ENCODE results near the gene CHRNA9.

DNA sequence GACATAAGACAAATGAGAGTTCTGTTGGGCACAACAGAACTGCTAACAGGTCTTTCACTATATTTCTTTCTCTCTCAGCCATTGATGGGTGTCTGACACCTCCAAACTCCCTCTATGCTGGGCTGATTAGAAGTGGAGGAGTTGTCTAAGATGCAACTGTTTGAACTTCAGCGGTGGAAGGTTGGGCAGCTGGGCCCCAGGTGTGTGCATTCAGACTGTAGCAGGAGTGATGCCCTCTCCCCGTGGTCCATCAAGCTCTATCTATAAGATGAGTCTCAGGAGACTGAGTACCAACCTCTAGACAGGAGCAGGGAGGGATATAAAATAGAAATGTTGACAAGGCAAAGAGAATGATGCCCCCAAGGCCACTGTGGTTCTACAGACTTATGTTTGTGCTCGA, 28.2 kb upstream of the CHRNA9 start:
- TF ChIP-seq POLR2AphosphoS5 (IDR thresholded peaks at IDR 0.05; ENCODE audit: low read depth) = no peak
- no peak for TF ChIP-seq CREB1 (CRISPR knock-in tag; IDR thresholded peaks at IDR 0.05; ENCODE audit: low read depth)
- TF ChIP-seq, protein P1, sequence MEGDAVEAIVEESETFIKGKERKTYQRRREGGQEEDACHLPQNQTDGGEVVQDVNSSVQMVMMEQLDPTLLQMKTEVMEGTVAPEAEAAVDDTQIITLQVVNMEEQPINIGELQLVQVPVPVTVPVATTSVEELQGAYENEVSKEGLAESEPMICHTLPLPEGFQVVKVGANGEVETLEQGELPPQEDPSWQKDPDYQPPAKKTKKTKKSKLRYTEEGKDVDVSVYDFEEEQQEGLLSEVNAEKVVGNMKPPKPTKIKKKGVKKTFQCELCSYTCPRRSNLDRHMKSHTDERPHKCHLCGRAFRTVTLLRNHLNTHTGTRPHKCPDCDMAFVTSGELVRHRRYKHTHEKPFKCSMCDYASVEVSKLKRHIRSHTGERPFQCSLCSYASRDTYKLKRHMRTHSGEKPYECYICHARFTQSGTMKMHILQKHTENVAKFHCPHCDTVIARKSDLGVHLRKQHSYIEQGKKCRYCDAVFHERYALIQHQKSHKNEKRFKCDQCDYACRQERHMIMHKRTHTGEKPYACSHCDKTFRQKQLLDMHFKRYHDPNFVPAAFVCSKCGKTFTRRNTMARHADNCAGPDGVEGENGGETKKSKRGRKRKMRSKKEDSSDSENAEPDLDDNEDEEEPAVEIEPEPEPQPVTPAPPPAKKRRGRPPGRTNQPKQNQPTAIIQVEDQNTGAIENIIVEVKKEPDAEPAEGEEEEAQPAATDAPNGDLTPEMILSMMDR (conservative IDR thresholded peaks at IDR 0.05; ENCODE audit: low read depth in 2 of 2) = no peak
- no peak for TF ChIP-seq EZH2 (IDR thresholded peaks at IDR 0.05; ENCODE audit: low read depth, unreplicated experiment)
- no peak for TF ChIP-seq EZH2phosphoT487 (IDR thresholded peaks at IDR 0.05; ENCODE audit: unreplicated experiment)
- TF ChIP-seq, protein P2, sequence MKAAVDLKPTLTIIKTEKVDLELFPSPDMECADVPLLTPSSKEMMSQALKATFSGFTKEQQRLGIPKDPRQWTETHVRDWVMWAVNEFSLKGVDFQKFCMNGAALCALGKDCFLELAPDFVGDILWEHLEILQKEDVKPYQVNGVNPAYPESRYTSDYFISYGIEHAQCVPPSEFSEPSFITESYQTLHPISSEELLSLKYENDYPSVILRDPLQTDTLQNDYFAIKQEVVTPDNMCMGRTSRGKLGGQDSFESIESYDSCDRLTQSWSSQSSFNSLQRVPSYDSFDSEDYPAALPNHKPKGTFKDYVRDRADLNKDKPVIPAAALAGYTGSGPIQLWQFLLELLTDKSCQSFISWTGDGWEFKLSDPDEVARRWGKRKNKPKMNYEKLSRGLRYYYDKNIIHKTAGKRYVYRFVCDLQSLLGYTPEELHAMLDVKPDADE (IDR thresholded peaks at IDR 0.05) = no peak
- TF ChIP-seq, protein P3, sequence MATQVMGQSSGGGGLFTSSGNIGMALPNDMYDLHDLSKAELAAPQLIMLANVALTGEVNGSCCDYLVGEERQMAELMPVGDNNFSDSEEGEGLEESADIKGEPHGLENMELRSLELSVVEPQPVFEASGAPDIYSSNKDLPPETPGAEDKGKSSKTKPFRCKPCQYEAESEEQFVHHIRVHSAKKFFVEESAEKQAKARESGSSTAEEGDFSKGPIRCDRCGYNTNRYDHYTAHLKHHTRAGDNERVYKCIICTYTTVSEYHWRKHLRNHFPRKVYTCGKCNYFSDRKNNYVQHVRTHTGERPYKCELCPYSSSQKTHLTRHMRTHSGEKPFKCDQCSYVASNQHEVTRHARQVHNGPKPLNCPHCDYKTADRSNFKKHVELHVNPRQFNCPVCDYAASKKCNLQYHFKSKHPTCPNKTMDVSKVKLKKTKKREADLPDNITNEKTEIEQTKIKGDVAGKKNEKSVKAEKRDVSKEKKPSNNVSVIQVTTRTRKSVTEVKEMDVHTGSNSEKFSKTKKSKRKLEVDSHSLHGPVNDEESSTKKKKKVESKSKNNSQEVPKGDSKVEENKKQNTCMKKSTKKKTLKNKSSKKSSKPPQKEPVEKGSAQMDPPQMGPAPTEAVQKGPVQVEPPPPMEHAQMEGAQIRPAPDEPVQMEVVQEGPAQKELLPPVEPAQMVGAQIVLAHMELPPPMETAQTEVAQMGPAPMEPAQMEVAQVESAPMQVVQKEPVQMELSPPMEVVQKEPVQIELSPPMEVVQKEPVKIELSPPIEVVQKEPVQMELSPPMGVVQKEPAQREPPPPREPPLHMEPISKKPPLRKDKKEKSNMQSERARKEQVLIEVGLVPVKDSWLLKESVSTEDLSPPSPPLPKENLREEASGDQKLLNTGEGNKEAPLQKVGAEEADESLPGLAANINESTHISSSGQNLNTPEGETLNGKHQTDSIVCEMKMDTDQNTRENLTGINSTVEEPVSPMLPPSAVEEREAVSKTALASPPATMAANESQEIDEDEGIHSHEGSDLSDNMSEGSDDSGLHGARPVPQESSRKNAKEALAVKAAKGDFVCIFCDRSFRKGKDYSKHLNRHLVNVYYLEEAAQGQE (IDR thresholded peaks at IDR 0.05; ENCODE audit: unreplicated experiment) = no peak
- TF ChIP-seq NANOG (IDR thresholded peaks at IDR 0.05; ENCODE audit: borderline replicate concordance) = no peak
